GM12873 (cell line): ENCODE results near the gene PLPPR3.

Source experiments
- TF ChIP-seq, protein P1 (sequence below): IDR thresholded peaks from 2 replicates; pipeline ENCODE4 v1.5.1; 2012; ENCODE audit warnings: low read depth, mild to moderate bottlenecking, moderate library complexity, low read length, control low read depth; ENCODE audit not compliant: insufficient read depth; ENCODE audit errors: missing control alignments

The PLPPR3 gene

DNA sequence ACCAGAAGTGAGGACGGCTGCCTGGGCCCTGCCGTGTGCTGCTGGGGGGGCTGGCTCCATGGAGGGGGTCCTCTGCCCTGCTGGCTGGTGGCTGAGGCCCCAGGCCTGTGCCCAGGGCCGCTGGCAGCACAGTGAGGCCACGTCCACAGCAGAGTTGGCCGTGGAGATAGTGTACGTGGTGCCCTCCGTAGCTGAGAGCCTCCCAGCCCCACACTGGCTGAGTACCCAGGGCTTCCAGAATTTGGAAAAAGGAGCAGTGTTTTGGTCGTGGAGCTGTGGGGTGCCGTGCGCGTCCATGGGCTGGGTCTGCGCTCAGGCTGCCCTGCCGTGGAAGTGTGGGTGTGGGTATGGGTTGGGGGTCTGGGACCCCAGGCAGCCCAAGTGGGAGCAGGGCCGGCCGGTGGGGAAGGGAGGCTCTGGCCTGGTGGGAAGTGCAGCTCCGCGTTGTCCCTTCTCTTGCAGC, 18.6 kb downstream of the PLPPR3 start:
- TF ChIP-seq, protein P1, sequence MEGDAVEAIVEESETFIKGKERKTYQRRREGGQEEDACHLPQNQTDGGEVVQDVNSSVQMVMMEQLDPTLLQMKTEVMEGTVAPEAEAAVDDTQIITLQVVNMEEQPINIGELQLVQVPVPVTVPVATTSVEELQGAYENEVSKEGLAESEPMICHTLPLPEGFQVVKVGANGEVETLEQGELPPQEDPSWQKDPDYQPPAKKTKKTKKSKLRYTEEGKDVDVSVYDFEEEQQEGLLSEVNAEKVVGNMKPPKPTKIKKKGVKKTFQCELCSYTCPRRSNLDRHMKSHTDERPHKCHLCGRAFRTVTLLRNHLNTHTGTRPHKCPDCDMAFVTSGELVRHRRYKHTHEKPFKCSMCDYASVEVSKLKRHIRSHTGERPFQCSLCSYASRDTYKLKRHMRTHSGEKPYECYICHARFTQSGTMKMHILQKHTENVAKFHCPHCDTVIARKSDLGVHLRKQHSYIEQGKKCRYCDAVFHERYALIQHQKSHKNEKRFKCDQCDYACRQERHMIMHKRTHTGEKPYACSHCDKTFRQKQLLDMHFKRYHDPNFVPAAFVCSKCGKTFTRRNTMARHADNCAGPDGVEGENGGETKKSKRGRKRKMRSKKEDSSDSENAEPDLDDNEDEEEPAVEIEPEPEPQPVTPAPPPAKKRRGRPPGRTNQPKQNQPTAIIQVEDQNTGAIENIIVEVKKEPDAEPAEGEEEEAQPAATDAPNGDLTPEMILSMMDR = no peak

DNA sequence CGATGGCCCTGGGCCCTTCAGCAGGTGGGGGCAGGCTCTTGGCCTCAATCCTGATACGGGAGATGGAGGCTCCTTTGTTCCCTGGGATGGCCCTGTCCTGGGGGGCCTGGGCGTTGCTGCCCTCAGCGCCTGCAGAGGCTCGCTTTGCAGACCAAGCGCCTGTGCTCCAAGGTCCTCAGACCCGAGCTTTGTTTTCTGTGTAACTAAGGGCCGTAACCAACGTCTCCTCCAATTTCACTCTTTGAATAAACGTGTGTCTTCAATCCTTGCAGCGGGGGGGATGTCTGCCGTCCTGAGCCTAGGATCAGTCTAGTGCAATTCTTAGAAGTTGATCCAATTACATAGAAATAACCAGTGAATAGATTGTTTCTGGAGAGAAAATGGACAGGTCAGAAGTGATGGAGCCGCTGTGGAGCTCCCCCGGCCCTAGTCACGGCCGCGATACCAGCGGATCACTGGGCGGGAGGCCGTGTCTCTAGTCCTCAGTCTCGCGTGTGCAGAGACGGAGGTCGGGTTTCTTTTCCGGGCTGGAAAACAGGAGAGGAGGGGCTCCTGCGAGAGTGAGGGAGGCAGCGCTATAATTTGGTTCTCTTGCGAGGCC, 19.2 kb downstream of the PLPPR3 start:
- TF ChIP-seq, protein P1 = no peak

DNA sequence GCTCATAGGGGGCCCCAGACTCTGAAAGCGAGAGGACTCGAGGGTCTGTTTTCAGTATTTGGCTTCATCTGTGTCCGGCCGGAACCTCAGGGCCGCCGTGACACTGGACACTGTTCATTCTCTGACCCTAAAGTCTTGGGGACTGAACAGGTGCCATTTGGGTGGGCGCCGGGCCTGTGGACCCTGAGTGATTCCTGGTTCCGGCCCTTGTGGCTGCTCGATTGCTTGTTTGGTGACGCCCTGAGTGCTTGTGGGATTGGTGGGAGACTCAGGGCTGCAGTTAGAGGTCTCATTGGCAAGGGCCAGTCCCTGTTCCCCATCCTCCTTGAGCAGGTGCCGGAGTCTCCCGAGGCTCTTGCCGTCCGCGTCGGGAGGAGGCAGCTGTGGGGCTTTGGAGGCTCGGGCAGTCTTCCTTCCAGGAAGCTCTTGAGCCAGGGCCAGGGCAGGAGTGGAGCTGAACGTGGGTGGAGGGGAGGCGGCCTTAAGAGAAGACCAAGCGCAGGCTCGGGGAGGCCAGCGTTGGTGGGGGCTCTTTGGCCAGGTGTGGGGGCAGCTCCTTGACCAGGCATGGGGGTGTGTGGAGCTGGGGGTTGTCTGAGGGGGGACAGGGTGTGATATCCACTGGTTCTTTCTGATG, 19.8 kb downstream of the PLPPR3 start:
- TF ChIP-seq, protein P1 = no peak

DNA sequence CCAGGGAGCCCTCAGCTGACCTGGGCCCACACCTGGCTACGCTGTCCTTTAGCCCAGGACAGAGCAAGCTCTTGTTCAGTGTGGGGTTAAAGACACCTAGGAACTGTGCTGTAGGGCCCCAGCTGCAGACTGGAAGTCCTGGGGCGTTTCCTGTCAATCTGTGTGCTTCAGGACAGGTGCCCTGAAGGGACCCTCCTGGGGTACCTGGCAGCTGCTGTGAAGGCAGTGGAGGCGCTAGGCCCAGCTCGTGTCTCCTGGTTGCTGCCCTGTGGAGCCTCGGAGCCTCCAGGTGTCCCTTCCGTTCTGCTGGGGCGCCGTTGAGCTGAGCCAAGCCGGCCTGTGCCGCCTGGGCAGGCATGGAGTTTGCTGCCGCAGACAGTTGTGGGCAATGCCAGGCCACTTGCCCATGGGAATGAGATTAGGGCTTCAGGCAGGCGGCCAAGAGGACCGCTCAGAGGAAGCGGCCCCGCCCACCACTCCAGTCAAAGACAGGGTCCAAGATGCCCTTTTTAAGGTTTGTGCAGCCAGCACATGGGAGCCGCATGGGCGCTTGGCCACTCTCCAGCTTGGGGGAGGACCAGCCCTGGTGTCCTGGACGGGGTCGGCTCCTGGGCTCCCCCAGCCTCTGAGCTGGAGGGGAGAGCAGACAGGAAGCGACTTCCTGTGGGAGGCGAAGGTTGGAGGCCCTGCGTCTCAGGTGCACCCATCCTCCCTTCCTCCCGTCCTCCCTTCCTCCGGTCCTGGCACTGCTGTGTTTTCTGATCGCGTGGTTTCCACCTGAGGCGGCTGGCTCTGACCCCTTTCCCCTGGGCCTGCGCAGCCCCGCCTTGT, 20.5 kb downstream of the PLPPR3 start:
- TF ChIP-seq, protein P1 = no peak

DNA sequence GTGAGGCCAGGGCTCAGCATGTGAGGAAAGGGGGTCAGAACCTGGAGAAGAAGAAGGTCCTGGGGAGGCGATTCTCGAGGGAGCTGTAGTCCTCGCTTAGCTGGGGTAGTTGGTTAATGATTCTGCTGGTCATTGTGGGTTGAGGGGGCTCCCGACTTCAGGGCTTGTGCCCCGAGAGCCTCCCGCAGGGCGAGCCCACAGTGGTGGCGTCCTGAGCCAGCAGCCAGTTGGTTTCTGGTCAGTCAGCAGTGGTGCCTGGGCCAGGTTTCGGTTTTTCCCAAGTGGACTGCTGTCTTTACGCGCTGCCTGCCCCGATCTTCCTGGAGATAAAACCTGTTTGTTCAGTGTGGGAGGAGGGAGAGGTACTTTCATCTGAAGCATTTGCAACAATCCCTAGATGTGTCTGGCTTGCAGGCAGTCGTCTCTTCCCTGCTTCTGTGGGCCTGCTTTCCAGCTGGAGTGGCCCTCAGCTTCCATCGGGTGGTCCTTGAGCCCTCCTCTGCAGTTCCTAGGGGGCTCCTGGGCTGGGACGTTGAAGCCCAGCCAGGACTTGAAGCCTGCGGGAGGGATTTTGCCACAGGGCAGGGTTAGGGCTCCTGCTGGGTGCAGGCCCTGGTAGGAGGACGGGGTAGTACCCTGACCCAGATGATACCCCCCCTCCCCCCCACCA, 21.3 kb downstream of the PLPPR3 start:
- TF ChIP-seq, protein P1 = no peak

DNA sequence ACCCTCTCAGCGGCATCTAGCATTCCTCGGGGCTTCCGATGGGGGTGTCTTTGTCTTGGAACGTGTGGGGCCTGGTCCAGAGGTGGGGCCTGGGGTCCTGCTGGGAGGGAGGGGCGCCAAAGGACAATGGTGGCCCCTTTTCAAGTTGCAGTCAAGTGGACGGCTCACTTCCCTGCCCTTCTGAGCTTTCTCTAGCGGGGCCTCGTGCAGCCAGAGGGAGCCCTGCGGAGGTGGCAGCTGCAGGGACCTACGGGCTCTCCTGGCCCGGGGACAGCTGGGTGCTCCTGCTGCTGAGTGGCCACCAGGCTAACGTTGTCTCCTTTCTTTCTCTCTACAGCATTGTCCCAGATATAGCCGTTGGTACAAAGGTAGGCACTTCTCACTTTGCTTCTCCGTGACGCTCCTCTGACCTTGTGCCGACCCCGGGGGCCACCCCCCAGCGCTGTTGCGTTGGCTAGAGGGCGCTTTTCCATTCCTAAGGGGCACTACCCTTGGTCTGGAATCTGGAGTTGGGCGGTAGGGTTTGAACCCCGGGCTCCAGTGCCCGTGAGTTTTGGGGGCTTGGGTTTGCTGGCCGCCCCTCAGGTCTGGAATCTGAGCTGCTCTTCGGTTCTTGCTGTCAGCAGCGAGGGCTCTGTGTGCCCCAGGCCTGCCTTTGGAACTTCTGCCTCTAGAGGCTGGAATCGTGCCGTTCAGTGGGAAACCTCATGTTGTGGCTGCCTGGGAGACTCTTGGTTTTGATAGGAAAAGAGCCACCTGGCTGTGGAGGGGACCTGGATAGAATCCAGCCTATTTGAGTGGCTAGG, 22.5 kb downstream of the PLPPR3 start:
- TF ChIP-seq, protein P1 = peak; percentile 4
